Measurements from ENCODE around the gene NFKBIL1. TPM values are rescaled to one million over a fixed set of nuclear protein-coding genes. Genes with fewer than 3 reads are reported as not detected.
A peak's percentile ranks its signal among the peaks of the same experiment; 100 is the strongest.

The NFKBIL1 gene
- polyA plus RNA-seq, 1 of the 3 experiments (the other 2 are of a cell fraction): 17.1 TPM

- no peak for TF ChIP-seq REST (IDR thresholded peaks at IDR 0.05; ENCODE audit: low read depth, low read length)
- TF ChIP-seq MXI1 (IDR thresholded peaks at IDR 0.05; ENCODE audit: low read depth, low read length): peak; percentile 90
- no peak for TF ChIP-seq ELF1 (IDR thresholded peaks at IDR 0.05)
- TF ChIP-seq RXRA (IDR thresholded peaks at IDR 0.05; ENCODE audit: borderline replicate concordance, low read depth): no peak
- TF ChIP-seq RFX5 (IDR thresholded peaks at IDR 0.05; ENCODE audit: low read length): no peak; the same call in 1 of the 2 replicates
- TF ChIP-seq RAD21 (IDR thresholded peaks at IDR 0.05; ENCODE audit: low read length): peak; percentile 99
- no peak for TF ChIP-seq FOSL2 (IDR thresholded peaks at IDR 0.05; ENCODE audit: borderline replicate concordance, low read depth)
- no peak for TF ChIP-seq EP300 (IDR thresholded peaks at IDR 0.05; ENCODE audit: borderline replicate concordance in 1 of 2, low read depth in 1 of 2, low read length in 1 of 2)
- TF ChIP-seq MEF2A (IDR thresholded peaks at IDR 0.05; ENCODE audit: borderline replicate concordance, low read depth): no peak
Observed at GRCh38 chr6:31546339-31546957, 960 bp upstream of the NFKBIL1 start, which contains the start of gene ATP6V1G2 (continued).

GRCh38 chr6:31547727-31548543 is 527 bp downstream of the NFKBIL1 start:
- no peaks in the 10 kb centered on the region for H3K9me2 ChIP-seq
- peak overlapping the region; percentile 83 for H2AFZ ChIP-seq (ENCODE audit: low read depth)
- H3K27me3 ChIP-seq (ENCODE audit: insufficient read depth): no peaks in the 10 kb centered on the region
- peak overlapping the region; percentile 74 to 78 for H3K27ac ChIP-seq (ENCODE audit: low read depth in 2 of 2, low read length in 1 of 2)
- ChIA-PET CTCF (interaction anchor here (0.6 to 11.9 kb wide), 13 partner anchors 9 to 1432 kb away, joined by 3 to 301 read pairs (median 3); partner anchors contain the start of genes LST1, LTB, NCR3 and TNF), POLR2A (interaction anchor here (0.6 to 2.4 kb wide), 8 partner anchors 42 to 1424 kb away, joined by 3 to 18 read pairs (median 4); partner anchors contain the start of gene DDAH2)
- peak overlapping the region; percentile 92 for H3K4me2 ChIP-seq
- peaks cover 5 to 23% of the 10 kb centered on the region in 2 experiments for H3K36me3 ChIP-seq (replicated peaks in 1 of 2; ENCODE audit: control insufficient read depth in 1 of 2, insufficient read depth in 2 of 2, low read length in 1 of 2)
- H3K9ac ChIP-seq: peak overlapping the region; percentile 88
- H4K20me1 ChIP-seq (ENCODE audit: insufficient read depth): no peaks in the 10 kb centered on the region
- no peaks in the 10 kb centered on the region for H3K9me3 ChIP-seq
- peaks cover 52% of the 10 kb centered on the region for H3K79me2 ChIP-seq (ENCODE audit: insufficient read depth)
- WGBS (ENCODE audit: low lambda C conversion rate): 30% methylated on average over 15 of the region's 24 CpGs
- peaks cover 13% of the 10 kb centered on the region for H3F3A ChIP-seq (replicated peaks; ENCODE audit: insufficient read depth)
- peaks cover 8 to 11% of the 10 kb centered on the region in 2 experiments; a peak in 3 of 4 replicates for H3K4me1 ChIP-seq (ENCODE audit: control insufficient read depth in 1 of 2, insufficient read depth in 2 of 2, low read depth in 1 of 2, low read length in 1 of 2)
- H3K4me3 ChIP-seq (ENCODE audit: low read depth in 2 of 2, low read length in 1 of 2): peak overlapping the region; percentile 52 to 77
- DNase-seq: peak; percentile 67
- no peak for TF ChIP-seq RCOR1 (IDR thresholded peaks at IDR 0.05; ENCODE audit: low read length)
- peak; percentile 19; the same call in 1 of the 2 replicates for TF ChIP-seq CTCF (IDR thresholded peaks at IDR 0.05)
- no peak for TF ChIP-seq RFX5 (IDR thresholded peaks at IDR 0.05; ENCODE audit: low read length)
- TF ChIP-seq USF1 (IDR thresholded peaks at IDR 0.05; ENCODE audit: borderline replicate concordance, low read depth): no peak
- TF ChIP-seq USF2 (IDR thresholded peaks at IDR 0.05; ENCODE audit: borderline replicate concordance, low read depth, low read length): no peak
- no peak for TF ChIP-seq TCF12 (IDR thresholded peaks at IDR 0.05)
- no peak for TF ChIP-seq PBX3 (IDR thresholded peaks at IDR 0.05)
- TF ChIP-seq SIN3A (IDR thresholded peaks at IDR 0.05; ENCODE audit: borderline replicate concordance, low read depth, low read length): no peak
- peak; percentile 63 for TF ChIP-seq MAX (IDR thresholded peaks at IDR 0.05; ENCODE audit: low read depth)
- no peak for TF ChIP-seq CHD2 (IDR thresholded peaks at IDR 0.05; ENCODE audit: low read length, partially characterized antibody)
- no peak for TF ChIP-seq IRF3 (IDR thresholded peaks at IDR 0.05; ENCODE audit: low read depth, low read length)
